Measurements from ENCODE around the gene CRYL1. TPM values are rescaled to one million over a fixed set of nuclear protein-coding genes. Genes with fewer than 3 reads are reported as not detected.

The CRYL1 gene
- total and polyA plus RNA-seq, 2 of the 8 experiments (the other 6 are each of a cell fraction or from before 2014, with no cell fraction given) = 1.9 to 6.4 TPM

DNA sequence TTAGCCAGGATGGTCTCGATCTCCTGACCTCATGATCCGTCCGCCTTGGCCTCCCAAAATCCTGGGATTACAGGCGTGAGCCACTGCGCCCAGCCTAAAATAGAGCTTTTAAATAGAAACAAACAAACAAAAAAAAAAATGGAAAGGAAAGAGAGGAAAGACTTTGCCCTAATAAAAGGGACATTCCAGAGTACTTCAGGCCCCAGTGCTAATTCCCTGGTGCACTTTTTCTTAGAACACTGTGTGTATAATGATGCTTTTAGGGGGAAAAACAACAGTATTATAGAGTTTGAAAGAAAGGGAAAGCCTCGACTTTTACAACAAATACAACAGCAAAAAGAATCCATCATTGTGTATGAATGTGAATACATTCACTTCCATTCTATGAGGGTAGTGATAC is 104.7 kb downstream of the CRYL1 start:
- Histone ChIP-seq H2BK15ac (ENCODE audit: low read length) (no peak overlapping the region), H3K4me1 (replicated peaks in 1 of 4; ENCODE audit: control insufficient read depth in 3 of 4, insufficient read depth in 4 of 4, low read length in 3 of 4) (peaks cover 0 to 3% (median 2%) of the 10 kb centered on the region in 4 experiments; a peak in 5 of 7 replicates), H3K56ac (replicated peaks; ENCODE audit: insufficient read length, low read depth, low read length) (no peak overlapping the region), H3K18ac (ENCODE audit: extremely low read depth, low read length) (no peak overlapping the region), H3K27me3 (replicated peaks in 1 of 4; ENCODE audit: control insufficient read depth in 3 of 4, extremely low read depth in 1 of 4, insufficient read depth in 3 of 4, low read length in 3 of 4) (no peaks in the 10 kb centered on the region; a peak in 1 of 7 replicates), H4K5ac (ENCODE audit: insufficient read length, low read depth, low read length) (no peak overlapping the region), H3K36me3 (ENCODE audit: control insufficient read depth in 2 of 4, insufficient read depth in 4 of 4, low read length in 3 of 4) (no peaks in the 10 kb centered on the region), H3K4me2 (ENCODE audit: insufficient read depth in 1 of 2, low read depth in 2 of 2, low read length in 2 of 2) (no peak overlapping the region), H3K4me3 (ENCODE audit: extremely low read depth in 1 of 4, insufficient read depth in 2 of 4, low read depth in 3 of 4, low read length in 4 of 4) (no peak overlapping the region), H2BK12ac (ENCODE audit: low read depth, low read length) (no peak overlapping the region), H2BK5ac (ENCODE audit: low read depth, low read length) (no peak overlapping the region), H3K4ac (replicated peaks; ENCODE audit: insufficient read length, low read depth, low read length) (no peak overlapping the region), H2BK20ac (ENCODE audit: low read length) (no peak overlapping the region), H3K79me1 (ENCODE audit: low read depth, low read length) (no peaks in the 10 kb centered on the region), H3K27ac (ENCODE audit: low read depth, low read length) (no peak overlapping the region), H3K23ac (ENCODE audit: insufficient read length) (no peak overlapping the region), H4K91ac (replicated peaks; ENCODE audit: insufficient read length, low read length) (no peak overlapping the region), H2AFZ (ENCODE audit: low read length) (no peak overlapping the region), H2BK120ac (replicated peaks; ENCODE audit: low read depth, low read length) (no peak overlapping the region), H3K14ac (ENCODE audit: insufficient read length) (no peak overlapping the region), H3K9ac (replicated peaks in 1 of 4; ENCODE audit: extremely low read depth in 1 of 4, low read depth in 3 of 4, low read length in 3 of 4) (no peak overlapping the region), H3K23me2 (ENCODE audit: low read depth, low read length) (0 out of 2 replicates have a peak, but pooled peaks cover 2% of the 10 kb centered on the region), H3K79me2 (ENCODE audit: control insufficient read depth in 1 of 2, insufficient read depth in 2 of 2, low read length in 2 of 2) (no peaks in the 10 kb centered on the region), H4K20me1 (replicated peaks in 1 of 2; ENCODE audit: control insufficient read depth in 1 of 2, insufficient read depth in 2 of 2, low read length in 2 of 2) (no peaks in the 10 kb centered on the region), H3K9me3 (ENCODE audit: insufficient read depth in 2 of 2, low read depth in 1 of 2, low read length in 1 of 2) (peaks cover 0 to 3% of the 10 kb centered on the region in 2 experiments; a peak in 1 of 4 replicates), H2AK5ac (ENCODE audit: low read depth, low read length) (no peak overlapping the region), H4K8ac (ENCODE audit: extremely low read depth, insufficient read depth, low read length) (no peak overlapping the region)
- ChIA-PET CTCF (ENCODE audit: partially characterized antibody) (interaction anchor here (1.0 kb wide), 1 partner anchor 10 kb away, joined by 3 read pairs; no protein-coding TSS in a partner anchor), POLR2A (ENCODE audit: partially characterized antibody) (no interaction called here)
- FAIRE-seq (no peak), DNase-seq (ENCODE audit: low read depth in 1 of 2, low spot score in 2 of 2) (no peak)
- TF ChIP-seq, protein P1, sequence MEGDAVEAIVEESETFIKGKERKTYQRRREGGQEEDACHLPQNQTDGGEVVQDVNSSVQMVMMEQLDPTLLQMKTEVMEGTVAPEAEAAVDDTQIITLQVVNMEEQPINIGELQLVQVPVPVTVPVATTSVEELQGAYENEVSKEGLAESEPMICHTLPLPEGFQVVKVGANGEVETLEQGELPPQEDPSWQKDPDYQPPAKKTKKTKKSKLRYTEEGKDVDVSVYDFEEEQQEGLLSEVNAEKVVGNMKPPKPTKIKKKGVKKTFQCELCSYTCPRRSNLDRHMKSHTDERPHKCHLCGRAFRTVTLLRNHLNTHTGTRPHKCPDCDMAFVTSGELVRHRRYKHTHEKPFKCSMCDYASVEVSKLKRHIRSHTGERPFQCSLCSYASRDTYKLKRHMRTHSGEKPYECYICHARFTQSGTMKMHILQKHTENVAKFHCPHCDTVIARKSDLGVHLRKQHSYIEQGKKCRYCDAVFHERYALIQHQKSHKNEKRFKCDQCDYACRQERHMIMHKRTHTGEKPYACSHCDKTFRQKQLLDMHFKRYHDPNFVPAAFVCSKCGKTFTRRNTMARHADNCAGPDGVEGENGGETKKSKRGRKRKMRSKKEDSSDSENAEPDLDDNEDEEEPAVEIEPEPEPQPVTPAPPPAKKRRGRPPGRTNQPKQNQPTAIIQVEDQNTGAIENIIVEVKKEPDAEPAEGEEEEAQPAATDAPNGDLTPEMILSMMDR (IDR thresholded peaks at IDR 0.05; ENCODE audit: control extremely low read depth in 1 of 3, insufficient read depth in 1 of 3, low read depth in 1 of 3, low read length in 3 of 3) = no peak
- no peak for TF ChIP-seq CHD2 (IDR thresholded peaks at IDR 0.05; ENCODE audit: low read length)
- TF ChIP-seq EGR1 (IDR thresholded peaks at IDR 0.05; ENCODE audit: borderline replicate concordance, low read depth, low read length) = no peak
- TF ChIP-seq EZH2 (IDR thresholded peaks at IDR 0.05; ENCODE audit: low read depth, low read length, severe bottlenecking) = no peak
- no peak for TF ChIP-seq NRF1 (IDR thresholded peaks at IDR 0.05; ENCODE audit: low read depth, low read length)
- TF ChIP-seq KDM1A (IDR thresholded peaks at IDR 0.05; ENCODE audit: borderline replicate concordance, low read length) = no peak
- no peak for TF ChIP-seq RFX5 (IDR thresholded peaks at IDR 0.05; ENCODE audit: borderline replicate concordance, low read depth, low read length)
- TF ChIP-seq ASH2L (IDR thresholded peaks at IDR 0.05; ENCODE audit: low read length) = no peak
- WGBS, 2 experiments (ENCODE audit: extremely low coverage in 1 of 2, insufficient coverage in 1 of 2, insufficient read length in 1 of 2, insufficient replicate concordance in 2 of 2, low coverage in 1 of 2, low lambda C conversion rate in 2 of 2, missing lambda C conversion rate in 1 of 2) = 89% methylated on average over 6 of the region's 6 CpGs; no CpG with 5 or more reads in 1 of the 2 experiments
